DND-41 (cell line): ENCODE measurements around the gene MTERF2.
"Not testable (repeated sequence)": the region's sequence is repeated elsewhere in the genome, so short reads cannot be mapped to it uniquely, and the experiment has no call there.

ENCODE experiments used
- ATAC-seq: fragments of 200-7000 bp; cut with Tn5 transposase; 3 replicates; pipeline ENCODE4 v1.9.1; 2021; ENCODE audit warnings: low read depth; ENCODE audit not compliant: insufficient read depth
- DNase-seq: peaks from one replicate; pipeline ENCODE4 v3.0.0-alpha.2; 2020
- H2AFZ ChIP-seq: 2 replicates; pipeline ENCODE4 v1.6.0; 2012; ENCODE audit warnings: low read depth, low read length
- H3K27ac ChIP-seq: 2 replicates; pipeline ENCODE4 v1.5.1; 2012; ENCODE audit warnings: low read length, inconsistent platforms
- H3K27me3 ChIP-seq: fragments of 200-600 bp; sonication (generic); 2 replicates; pipeline ENCODE4 v1.6.0; 2012; ENCODE audit warnings: low read length, mild to moderate bottlenecking, inconsistent platforms; ENCODE audit not compliant: insufficient read depth, poor library complexity
- H3K36me3 ChIP-seq: 2 replicates; pipeline ENCODE4 v1.5.1; 2012; ENCODE audit warnings: low read length, inconsistent platforms; ENCODE audit not compliant: insufficient read depth
- H3K4me1 ChIP-seq: 2 replicates; pipeline ENCODE4 v1.5.1; 2012; ENCODE audit warnings: mild to moderate bottlenecking, low read length; ENCODE audit not compliant: insufficient read depth
- H3K4me2 ChIP-seq: 2 replicates; pipeline ENCODE4 v1.6.0; 2012; ENCODE audit warnings: mild to moderate bottlenecking, moderate library complexity, low read length, inconsistent platforms; ENCODE audit not compliant: insufficient read depth
- H3K4me3 ChIP-seq, 2 experiments: fragments of 200-600 bp in 1 of 2; shearing (Covaris generic) in 1 of 2; 2 replicates each; pipeline ENCODE4 v1.5.1; 2012 to 2016; ENCODE audit warnings: inconsistent platforms in 2 of 2, low read length in 2 of 2, mild to moderate bottlenecking in 2 of 2, low read depth in 1 of 2, moderate library complexity in 1 of 2
- H3K79me2 ChIP-seq: 2 replicates; pipeline ENCODE4 v1.6.0; 2012; ENCODE audit warnings: low read length, inconsistent platforms; ENCODE audit not compliant: insufficient read depth
- H3K9ac ChIP-seq: 2 replicates; pipeline ENCODE4 v1.6.0; 2012; ENCODE audit warnings: low read depth, mild to moderate bottlenecking, inconsistent platforms, low read length, moderate library complexity
- H3K9me3 ChIP-seq: 2 replicates; pipeline ENCODE4 v1.5.1; 2012; ENCODE audit warnings: low read length, moderate library complexity, mild to moderate bottlenecking, inconsistent platforms; ENCODE audit not compliant: insufficient read depth, severe bottlenecking
- H4K20me1 ChIP-seq: 2 replicates; pipeline ENCODE4 v1.6.0; 2012; ENCODE audit warnings: low read length; ENCODE audit not compliant: insufficient read depth
- EZH2 ChIP-seq: IDR thresholded peaks from 3 replicates; pipeline ENCODE4 v1.6.1; 2012; ENCODE audit warnings: borderline replicate concordance, low read depth, mild to moderate bottlenecking, moderate library complexity, low read length, inconsistent platforms; ENCODE audit not compliant: severe bottlenecking
- TF ChIP-seq, protein P1 (sequence below): IDR thresholded peaks from 2 replicates; pipeline ENCODE4 v1.5.1; 2012; ENCODE audit warnings: borderline replicate concordance, low read length, moderate library complexity, mild to moderate bottlenecking; ENCODE audit not compliant: poor library complexity, severe bottlenecking; ENCODE audit errors: extremely low read depth

Gene MTERF2

GRCh38 chr12:107027636-107028053 is 40.7 kb upstream of the MTERF2 start:
- Histone ChIP-seq H3K4me3 (no peak overlapping the region), H3K36me3 (no peaks in the 10 kb centered on the region), H3K9me3 (no peaks in the 10 kb centered on the region), H3K4me1 (peaks cover 23% of the 10 kb centered on the region), H3K4me2 (peak overlapping the region; percentile 19; the same call in 1 of the 2 replicates), H4K20me1 (peaks cover 4% of the 10 kb centered on the region; the same call in 1 of the 2 replicates), H3K27ac (peak overlapping the region; percentile 55), H3K9ac (no peak overlapping the region), H3K79me2 (peaks cover 17% of the 10 kb centered on the region), H3K27me3 (no peaks in the 10 kb centered on the region), H2AFZ (no peak overlapping the region)
- TF ChIP-seq, protein P1, sequence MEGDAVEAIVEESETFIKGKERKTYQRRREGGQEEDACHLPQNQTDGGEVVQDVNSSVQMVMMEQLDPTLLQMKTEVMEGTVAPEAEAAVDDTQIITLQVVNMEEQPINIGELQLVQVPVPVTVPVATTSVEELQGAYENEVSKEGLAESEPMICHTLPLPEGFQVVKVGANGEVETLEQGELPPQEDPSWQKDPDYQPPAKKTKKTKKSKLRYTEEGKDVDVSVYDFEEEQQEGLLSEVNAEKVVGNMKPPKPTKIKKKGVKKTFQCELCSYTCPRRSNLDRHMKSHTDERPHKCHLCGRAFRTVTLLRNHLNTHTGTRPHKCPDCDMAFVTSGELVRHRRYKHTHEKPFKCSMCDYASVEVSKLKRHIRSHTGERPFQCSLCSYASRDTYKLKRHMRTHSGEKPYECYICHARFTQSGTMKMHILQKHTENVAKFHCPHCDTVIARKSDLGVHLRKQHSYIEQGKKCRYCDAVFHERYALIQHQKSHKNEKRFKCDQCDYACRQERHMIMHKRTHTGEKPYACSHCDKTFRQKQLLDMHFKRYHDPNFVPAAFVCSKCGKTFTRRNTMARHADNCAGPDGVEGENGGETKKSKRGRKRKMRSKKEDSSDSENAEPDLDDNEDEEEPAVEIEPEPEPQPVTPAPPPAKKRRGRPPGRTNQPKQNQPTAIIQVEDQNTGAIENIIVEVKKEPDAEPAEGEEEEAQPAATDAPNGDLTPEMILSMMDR: no peak
- TF ChIP-seq EZH2: no peak
- ATAC-seq (peak; percentile 87), DNase-seq (no peak)

DNA sequence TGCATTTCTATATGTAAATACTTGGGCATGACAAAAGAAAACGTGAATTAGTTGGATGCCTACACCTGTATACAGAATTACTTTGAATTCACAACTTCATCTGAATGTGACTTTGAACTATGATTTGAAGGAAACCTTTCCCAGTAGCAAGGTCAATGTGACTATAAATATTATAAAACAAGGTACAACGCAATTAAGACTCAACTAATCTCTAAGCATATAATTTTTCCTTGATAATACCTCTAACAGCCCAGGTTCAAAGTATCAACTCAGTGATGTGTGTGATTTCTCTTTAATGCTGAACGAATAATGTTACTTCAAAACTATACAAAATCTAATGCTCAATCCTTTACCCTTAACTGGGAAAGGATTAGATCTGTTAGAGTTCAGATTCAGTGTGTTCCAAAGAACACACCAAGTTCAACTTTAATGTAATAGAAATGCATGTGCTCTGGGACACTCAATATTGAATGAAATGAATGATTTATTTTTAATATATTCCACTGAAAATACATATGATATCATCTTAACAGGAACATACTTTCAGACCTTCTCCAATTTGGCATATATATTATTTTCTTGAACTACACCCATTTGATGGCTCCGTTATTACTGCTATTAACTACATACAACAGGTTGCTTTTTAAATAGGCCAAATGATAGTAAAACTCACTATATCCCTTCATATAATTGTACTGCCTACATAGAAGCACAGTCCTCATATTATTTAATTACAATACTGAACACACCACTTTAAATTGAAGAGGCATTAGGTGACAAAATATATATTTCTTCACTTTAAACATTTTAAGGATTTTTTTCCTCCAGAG is 40.1 kb upstream of the MTERF2 start:
- Histone ChIP-seq H3K79me2 (peaks cover 13% of the 10 kb centered on the region), H3K4me3 (no peak overlapping the region), H3K4me2 (peak overlapping the region; percentile 19; the same call in 1 of the 2 replicates), H3K4me1 (peaks cover 23% of the 10 kb centered on the region), H2AFZ (no peak overlapping the region), H3K27me3 (no peaks in the 10 kb centered on the region), H3K27ac (peak overlapping the region; percentile 55), H3K9ac (no peak overlapping the region), H3K36me3 (no peaks in the 10 kb centered on the region), H4K20me1 (peaks cover 4% of the 10 kb centered on the region; the same call in 1 of the 2 replicates), H3K9me3 (no peaks in the 10 kb centered on the region)
- peak; percentile 43; the same call in 2 of the 3 replicates for ATAC-seq
- TF ChIP-seq, protein P1: no peak
- TF ChIP-seq EZH2: no peak
- DNase-seq: no peak

GRCh38 chr12:107026356-107026755 is 39.4 kb upstream of the MTERF2 start:
- not testable (repeated sequence) for H3K4me2 ChIP-seq, H3K4me3 ChIP-seq, H4K20me1 ChIP-seq, H2AFZ ChIP-seq, DNase-seq, H3K27me3 ChIP-seq, ATAC-seq, H3K9me3 ChIP-seq, H3K9ac ChIP-seq, H3K27ac ChIP-seq, H3K36me3 ChIP-seq
- H3K79me2 ChIP-seq: peaks cover 13% of the 10 kb centered on the region
- peaks cover 23% of the 10 kb centered on the region for H3K4me1 ChIP-seq

DNA sequence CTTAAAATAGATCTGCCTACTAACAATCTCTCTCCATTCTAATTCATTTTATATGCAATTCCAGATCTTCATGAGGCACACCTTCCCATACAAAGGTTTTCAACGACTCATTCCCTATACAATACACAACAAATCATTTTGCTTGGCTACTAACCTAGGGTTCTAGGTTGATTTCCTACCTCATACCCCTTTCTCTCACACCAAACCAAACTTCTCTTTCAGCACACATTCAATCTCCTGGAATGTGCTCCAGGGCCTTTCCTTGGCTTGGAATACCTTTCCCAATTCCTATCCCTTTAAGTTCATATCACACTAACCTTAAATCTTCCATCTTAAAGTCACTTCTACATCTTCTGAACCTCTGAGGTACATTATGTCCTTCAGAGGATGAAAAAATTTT is 38.7 kb upstream of the MTERF2 start:
- H3K27ac ChIP-seq: no peak overlapping the region
- peaks cover 4% of the 10 kb centered on the region; the same call in 1 of the 2 replicates for H4K20me1 ChIP-seq
- no peak overlapping the region for H3K4me3 ChIP-seq
- no peaks in the 10 kb centered on the region for H3K9me3 ChIP-seq
- H3K4me1 ChIP-seq: peaks cover 23% of the 10 kb centered on the region
- no peak for ATAC-seq
- H2AFZ ChIP-seq: no peak overlapping the region
- TF ChIP-seq, protein P1: no peak
- TF ChIP-seq EZH2: no peak
- no peak for DNase-seq
- H3K36me3 ChIP-seq: peaks cover 7% of the 10 kb centered on the region; the same call in 1 of the 2 replicates
- no peak overlapping the region for H3K4me2 ChIP-seq
- no peaks in the 10 kb centered on the region for H3K27me3 ChIP-seq
- peaks cover 13% of the 10 kb centered on the region for H3K79me2 ChIP-seq
- H3K9ac ChIP-seq: no peak overlapping the region
